AG10803 (cell line): ENCODE data around the gene POU2F3.

Experiments
- DNase-seq: peaks from one replicate; pipeline ENCODE4 v3.0.0; 2010; ENCODE audit warnings: low read depth
- H3K4me3 ChIP-seq: 2 replicates; pipeline ENCODE4 v1.5.1; 2011; ENCODE audit warnings: mild to moderate bottlenecking, low read length, control low read depth
- TF ChIP-seq, protein P1 (sequence below): conservative IDR thresholded peaks from 2 replicates; pipeline ENCODE4 v1.5.1; 2011; ENCODE audit warnings: mild to moderate bottlenecking, low read length, control low read depth, inconsistent platforms

Gene POU2F3

DNA sequence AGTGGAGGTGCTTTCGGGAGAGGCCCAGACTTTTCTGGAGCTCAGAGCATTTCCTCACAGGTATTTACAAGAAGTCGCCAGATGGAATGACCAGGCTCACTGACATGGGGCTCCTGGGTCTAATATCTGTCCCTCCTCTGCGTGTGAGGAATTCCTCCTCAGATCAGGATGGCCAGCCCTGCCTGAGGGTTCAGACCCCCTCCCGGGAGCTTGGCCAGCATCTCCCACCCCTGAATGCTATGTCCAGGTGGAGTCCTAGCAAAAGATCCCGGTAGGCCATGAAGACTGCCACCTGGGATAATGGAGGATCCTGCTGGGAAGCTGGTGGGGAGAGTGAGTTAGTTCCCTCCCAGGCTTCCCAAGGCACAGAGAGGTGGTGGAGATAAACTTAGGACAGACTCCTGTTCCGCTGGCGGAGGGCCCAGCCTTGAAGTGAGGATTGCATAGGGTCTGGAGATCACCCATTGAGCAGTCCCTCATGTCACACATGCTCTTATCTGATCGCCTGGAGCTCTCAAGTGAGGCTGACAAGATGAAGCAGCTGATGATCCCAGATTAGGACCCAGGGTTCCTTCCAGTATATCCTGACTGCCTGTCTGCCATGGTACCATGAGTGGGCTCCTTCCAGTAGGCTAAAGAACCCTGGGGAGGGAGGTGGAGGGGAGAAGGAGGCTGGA lies 23.4 kb upstream of the POU2F3 start:
- no peak overlapping the region for H3K4me3 ChIP-seq
- TF ChIP-seq, protein P1, sequence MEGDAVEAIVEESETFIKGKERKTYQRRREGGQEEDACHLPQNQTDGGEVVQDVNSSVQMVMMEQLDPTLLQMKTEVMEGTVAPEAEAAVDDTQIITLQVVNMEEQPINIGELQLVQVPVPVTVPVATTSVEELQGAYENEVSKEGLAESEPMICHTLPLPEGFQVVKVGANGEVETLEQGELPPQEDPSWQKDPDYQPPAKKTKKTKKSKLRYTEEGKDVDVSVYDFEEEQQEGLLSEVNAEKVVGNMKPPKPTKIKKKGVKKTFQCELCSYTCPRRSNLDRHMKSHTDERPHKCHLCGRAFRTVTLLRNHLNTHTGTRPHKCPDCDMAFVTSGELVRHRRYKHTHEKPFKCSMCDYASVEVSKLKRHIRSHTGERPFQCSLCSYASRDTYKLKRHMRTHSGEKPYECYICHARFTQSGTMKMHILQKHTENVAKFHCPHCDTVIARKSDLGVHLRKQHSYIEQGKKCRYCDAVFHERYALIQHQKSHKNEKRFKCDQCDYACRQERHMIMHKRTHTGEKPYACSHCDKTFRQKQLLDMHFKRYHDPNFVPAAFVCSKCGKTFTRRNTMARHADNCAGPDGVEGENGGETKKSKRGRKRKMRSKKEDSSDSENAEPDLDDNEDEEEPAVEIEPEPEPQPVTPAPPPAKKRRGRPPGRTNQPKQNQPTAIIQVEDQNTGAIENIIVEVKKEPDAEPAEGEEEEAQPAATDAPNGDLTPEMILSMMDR: no peak
- DNase-seq: no peak

DNA sequence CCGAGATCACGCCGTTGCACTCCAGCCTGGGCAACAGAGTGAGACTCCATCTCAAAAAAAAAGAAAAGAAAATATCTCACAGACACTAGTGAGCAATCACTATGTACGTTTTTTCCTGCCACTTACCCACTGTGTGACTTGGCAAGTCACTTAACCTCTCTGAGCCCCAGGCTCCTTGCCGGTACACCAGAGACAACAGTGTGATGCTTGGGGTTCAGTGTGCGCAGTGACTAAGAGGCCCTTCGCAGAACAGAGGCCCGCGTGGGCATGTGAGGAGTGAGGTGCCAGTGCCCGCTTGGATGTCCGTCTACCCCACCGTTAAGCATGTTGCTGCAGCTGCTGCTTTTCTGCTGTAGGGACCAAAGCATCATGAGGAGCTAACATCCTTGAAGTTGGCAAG lies 22.4 kb upstream of the POU2F3 start:
- TF ChIP-seq, protein P1: no peak
- no peak overlapping the region for H3K4me3 ChIP-seq
- DNase-seq: no peak

GRCh38 chr11:120217941-120218694 lies 21.8 kb upstream of the POU2F3 start:
- no peak overlapping the region for H3K4me3 ChIP-seq
- DNase-seq: no peak
- TF ChIP-seq, protein P1: no peak

GRCh38 chr11:120218695-120219033 lies 21.3 kb upstream of the POU2F3 start:
- H3K4me3 ChIP-seq: no peak overlapping the region
- TF ChIP-seq, protein P1: no peak
- DNase-seq: no peak

GRCh38 chr11:120219232-120219937 lies 20.6 kb upstream of the POU2F3 start:
- no peak overlapping the region for H3K4me3 ChIP-seq
- no peak for DNase-seq
- TF ChIP-seq, protein P1: no peak

DNA sequence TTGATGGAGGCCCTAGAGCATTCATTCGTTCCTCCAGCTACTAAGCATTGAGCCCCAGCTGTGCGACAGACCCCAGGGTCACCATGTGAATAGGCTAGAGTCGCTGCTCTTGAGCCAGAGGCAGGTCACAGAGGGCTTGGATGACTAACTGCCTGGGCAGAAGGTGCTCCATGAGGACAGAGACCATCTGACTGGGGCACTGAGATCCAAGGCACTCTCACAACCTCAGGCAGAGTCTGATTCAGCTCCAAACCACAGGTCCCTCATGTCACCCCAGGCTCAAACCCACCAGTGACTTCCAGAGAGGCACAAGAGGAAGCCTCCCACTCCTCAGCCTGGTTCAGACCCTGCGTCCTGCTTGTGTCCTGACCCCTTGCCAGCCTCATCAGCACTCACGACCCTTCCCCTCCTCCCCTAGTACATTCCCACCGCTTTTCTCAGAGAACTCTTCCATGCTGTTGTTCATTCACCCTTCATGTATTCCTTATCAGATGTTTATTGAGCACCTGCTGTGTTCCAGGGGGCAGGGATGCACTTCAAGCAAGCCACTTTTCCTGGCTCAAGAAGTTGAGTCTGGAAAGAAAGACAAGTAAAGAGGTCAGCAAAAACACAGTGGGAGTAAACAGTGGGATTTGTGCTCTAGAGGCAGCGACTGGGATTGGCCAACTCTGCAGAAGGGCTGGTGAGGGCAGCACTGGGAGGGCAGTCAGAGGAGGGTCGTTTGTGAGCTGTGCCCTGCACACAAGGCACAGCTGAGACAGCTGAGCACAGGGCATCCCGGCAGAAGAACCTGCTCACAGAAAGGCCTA lies 19.8 kb upstream of the POU2F3 start:
- DNase-seq: no peak
- TF ChIP-seq, protein P1: no peak
- H3K4me3 ChIP-seq: no peak overlapping the region
